HepG2 (cell line): ENCODE data around the gene SAMD10. TPM values are rescaled to one million over a fixed set of nuclear protein-coding genes. Genes with fewer than 3 reads are reported as not detected.

Experiments
- EED ChIP-seq: sonication (generic); formaldehyde crosslinking; IDR thresholded peaks from 2 replicates; pipeline ENCODE4 v1.5.0; 2020; ENCODE audit warnings: mild to moderate bottlenecking, missing genetic modification reagents
- FOXK2 ChIP-seq: fragments of 450-650 bp; IDR thresholded peaks from 2 replicates; pipeline ENCODE4 v1.6.1; 2016
- GABPA ChIP-seq, 2 experiments: IDR thresholded peaks; 2 replicates each; pipeline ENCODE4 v1.6.1; 2011 to 2016; ENCODE audit warnings: low read depth in 2 of 2, low read length in 1 of 2, missing biosample characterization in 1 of 2, missing genetic modification characterization in 1 of 2
- GPN1 ChIP-seq: sonication (generic); formaldehyde crosslinking; IDR thresholded peaks from 2 replicates; pipeline ENCODE4 v1.5.1; 2020; ENCODE audit warnings: missing genetic modification reagents, borderline replicate concordance
- HOXA9 ChIP-seq: sonication (generic); formaldehyde crosslinking; IDR thresholded peaks from 2 replicates; pipeline ENCODE4 v1.8.1; 2022; ENCODE audit warnings: missing genetic modification reagents, mild to moderate bottlenecking, moderate library complexity, borderline replicate concordance
- MLLT10 ChIP-seq: sonication (generic); formaldehyde crosslinking; IDR thresholded peaks from 2 replicates; pipeline ENCODE4 v1.4.0; 2020; ENCODE audit warnings: missing genetic modification reagents
- NBN ChIP-seq: fragments of 450-650 bp; conservative IDR thresholded peaks from 2 replicates; pipeline ENCODE4 v1.6.1; 2017
- NPAS2 ChIP-seq: sonication (generic); formaldehyde crosslinking; IDR thresholded peaks from 2 replicates; pipeline ENCODE4 v1.8.0; 2022; ENCODE audit warnings: mild to moderate bottlenecking, missing genetic modification reagents, borderline replicate concordance
- NR2F2 ChIP-seq: IDR thresholded peaks from 2 replicates; pipeline ENCODE4 v1.6.1; 2012; ENCODE audit warnings: low read depth, inconsistent platforms, borderline replicate concordance
- RBM22 ChIP-seq: fragments of 200-400 bp; formaldehyde crosslinking; optimal IDR thresholded peaks from 2 replicates; pipeline ENCODE3; 2017; ENCODE audit warnings: mild to moderate bottlenecking, low read length, moderate library complexity
- THAP8 ChIP-seq: sonication (generic); formaldehyde crosslinking; IDR thresholded peaks from 2 replicates; pipeline ENCODE4 v1.5.1; 2020; ENCODE audit warnings: missing genetic modification reagents, mild to moderate bottlenecking, borderline replicate concordance
- THRA ChIP-seq: sonication (generic); formaldehyde crosslinking; IDR thresholded peaks from 2 replicates; pipeline ENCODE4 v1.4.0; 2020; ENCODE audit warnings: missing genetic modification reagents, borderline replicate concordance
- TSC22D2 ChIP-seq: sonication (generic); formaldehyde crosslinking; IDR thresholded peaks from 2 replicates; pipeline ENCODE4 v1.5.1; 2020; ENCODE audit warnings: missing genetic modification reagents, mild to moderate bottlenecking, borderline replicate concordance
- ZMAT5 ChIP-seq: sonication (generic); formaldehyde crosslinking; IDR thresholded peaks from 2 replicates; pipeline ENCODE4 v1.5.0; 2020; ENCODE audit warnings: mild to moderate bottlenecking, low read depth, missing genetic modification reagents, borderline replicate concordance
- ZNF350 ChIP-seq: sonication (generic); formaldehyde crosslinking; IDR thresholded peaks from 2 replicates; pipeline ENCODE4 v1.4.0; 2020; ENCODE audit warnings: mild to moderate bottlenecking, low read depth, missing genetic modification reagents, borderline replicate concordance
- ZNF879 ChIP-seq: sonication (generic); formaldehyde crosslinking; IDR thresholded peaks from 2 replicates; pipeline ENCODE4 v1.8.1; 2023; ENCODE audit warnings: missing genetic modification reagents
- ZSCAN20 ChIP-seq: sonication (generic); formaldehyde crosslinking; IDR thresholded peaks from 2 replicates; pipeline ENCODE4 v1.4.0; 2020; ENCODE audit warnings: missing genetic modification reagents, mild to moderate bottlenecking, borderline replicate concordance
- polyA plus RNA-seq, 8 experiments: library from polyadenylated mRNA; depleted of rRNA in 3 of 8; stranded (reverse) in 7 of 8; unstranded in 1 of 8; fragments of >200 nt; fragmentation: Illumina TruSeq in 4 of 8; extraction: Trizol in 4 of 8; gene quantifications; 2 replicates each; pipeline versions ENCODE4 v1.2.1 to v1.2.3, GENCODE V29; 2011 to 2016; ENCODE audit warnings: low read depth in 4 of 8, missing spikeins in 1 of 8, mixed read lengths in 1 of 8; ENCODE audit not compliant: insufficient read depth in 1 of 8
- total RNA-seq, 5 experiments: library from RNA; depleted of rRNA; stranded (reverse); fragments of >200 nt; fragmentation: Illumina TruSeq; extraction: Trizol; gene quantifications; 2 replicates each; pipeline ENCODE4 v1.2.3, GENCODE V29; 2016; ENCODE audit warnings: low read depth in 1 of 5
- TF ChIP-seq, protein P1 (sequence below): sonication (generic); formaldehyde crosslinking; IDR thresholded peaks from 2 replicates; pipeline ENCODE4 v1.5.0; 2020; ENCODE audit warnings: mild to moderate bottlenecking, missing genetic modification reagents
- TF ChIP-seq, protein P2 (sequence below): IDR thresholded peaks from 2 replicates; pipeline ENCODE4 v1.6.1; 2018; ENCODE audit warnings: missing genetic modification reagents, mild to moderate bottlenecking, missing compliant biosample characterization
- TF ChIP-seq, protein P3 (sequence below): sonication (generic); formaldehyde crosslinking; IDR thresholded peaks from 2 replicates; pipeline ENCODE4 v1.8.1; 2023; ENCODE audit warnings: mild to moderate bottlenecking, moderate library complexity, missing genetic modification reagents
- TF ChIP-seq, protein P4 (sequence below): sonication (generic); formaldehyde crosslinking; IDR thresholded peaks from 2 replicates; pipeline ENCODE4 v1.4.0; 2020; ENCODE audit warnings: missing genetic modification reagents

The SAMD10 gene
- total and polyA plus RNA-seq, 2 of the 13 experiments (the other 11 are each of a cell fraction or from before 2014, with no cell fraction given), result 6.1 to 11.0 TPM

DNA sequence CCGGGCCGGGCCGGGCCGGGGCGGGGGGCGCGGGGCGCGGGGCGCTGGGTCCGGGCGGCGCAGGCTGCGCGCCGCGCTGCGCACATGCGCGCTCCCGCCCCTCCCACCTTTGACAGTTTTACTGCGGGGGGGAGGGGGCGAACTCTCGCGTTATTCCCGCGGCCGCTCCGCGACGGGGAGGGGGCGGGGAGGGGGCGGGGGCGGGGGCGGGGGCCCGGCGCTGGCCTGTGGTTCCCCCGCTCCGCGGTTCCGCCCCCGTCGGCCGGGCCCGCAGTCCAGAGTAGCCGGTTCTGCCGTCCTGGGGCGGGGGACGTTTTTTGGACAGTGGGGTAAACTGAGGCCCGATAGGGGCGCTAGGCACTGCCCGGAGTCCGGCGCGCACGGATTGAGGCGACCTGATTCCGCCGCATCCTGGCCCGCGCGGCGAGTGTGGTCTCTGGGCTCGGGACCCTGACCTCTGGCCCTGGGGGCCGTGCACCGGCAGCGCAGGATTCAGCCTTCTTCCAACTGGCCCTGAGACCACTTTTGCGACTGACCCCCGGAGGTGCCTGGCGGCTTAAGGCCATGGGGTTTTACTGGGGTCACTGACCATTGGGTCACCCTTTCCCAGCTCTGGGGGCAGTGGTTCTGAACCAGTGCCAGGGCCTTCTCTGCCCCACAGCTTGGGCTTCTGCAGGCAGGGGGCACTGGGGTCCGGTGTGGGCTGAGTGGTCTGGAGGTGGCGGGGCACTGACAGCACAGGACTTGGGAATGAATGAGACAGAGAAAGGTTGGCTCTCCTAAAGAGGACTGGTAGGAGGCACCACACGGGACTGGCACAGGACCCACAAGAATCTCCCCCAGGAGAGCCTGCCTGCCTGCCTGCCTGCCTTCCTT, 9.4 kb downstream of the SAMD10 start, which contains the start of gene ZNF512B (continued):
- TF ChIP-seq GABPA (IDR thresholded peaks at IDR 0.05; ENCODE audit: low read depth, low read length) (no peak), GABPA (CRISPR knock-in tag; IDR thresholded peaks at IDR 0.05; ENCODE audit: low read depth) (no peak), TSC22D2 (CRISPR knock-in tag) (no peak), GPN1 (no peak), NPAS2 (no peak), FOXK2 (no peak), EED (peak; percentile 91), THRA (CRISPR knock-in tag) (peak; percentile 13; the same call in 1 of the 2 replicates), ZNF879 (CRISPR knock-in tag) (no peak), NBN (no peak), RBM22 (no peak), ZMAT5 (CRISPR knock-in tag) (no peak), MLLT10 (no peak), THAP8 (CRISPR knock-in tag) (no peak), HOXA9 (CRISPR knock-in tag) (no peak), NR2F2 (peak; percentile 23; the same call in 1 of the 2 replicates), ZSCAN20 (CRISPR knock-in tag) (no peak), ZNF350 (CRISPR knock-in tag) (peak; percentile 60)
- TF ChIP-seq, protein P1, sequence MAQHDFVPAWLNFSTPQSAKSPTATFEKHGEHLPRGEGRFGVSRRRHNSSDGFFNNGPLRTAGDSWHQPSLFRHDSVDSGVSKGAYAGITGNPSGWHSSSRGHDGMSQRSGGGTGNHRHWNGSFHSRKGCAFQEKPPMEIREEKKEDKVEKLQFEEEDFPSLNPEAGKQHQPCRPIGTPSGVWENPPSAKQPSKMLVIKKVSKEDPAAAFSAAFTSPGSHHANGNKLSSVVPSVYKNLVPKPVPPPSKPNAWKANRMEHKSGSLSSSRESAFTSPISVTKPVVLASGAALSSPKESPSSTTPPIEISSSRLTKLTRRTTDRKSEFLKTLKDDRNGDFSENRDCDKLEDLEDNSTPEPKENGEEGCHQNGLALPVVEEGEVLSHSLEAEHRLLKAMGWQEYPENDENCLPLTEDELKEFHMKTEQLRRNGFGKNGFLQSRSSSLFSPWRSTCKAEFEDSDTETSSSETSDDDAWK (CRISPR knock-in tag), result no peak
- TF ChIP-seq, protein P2, sequence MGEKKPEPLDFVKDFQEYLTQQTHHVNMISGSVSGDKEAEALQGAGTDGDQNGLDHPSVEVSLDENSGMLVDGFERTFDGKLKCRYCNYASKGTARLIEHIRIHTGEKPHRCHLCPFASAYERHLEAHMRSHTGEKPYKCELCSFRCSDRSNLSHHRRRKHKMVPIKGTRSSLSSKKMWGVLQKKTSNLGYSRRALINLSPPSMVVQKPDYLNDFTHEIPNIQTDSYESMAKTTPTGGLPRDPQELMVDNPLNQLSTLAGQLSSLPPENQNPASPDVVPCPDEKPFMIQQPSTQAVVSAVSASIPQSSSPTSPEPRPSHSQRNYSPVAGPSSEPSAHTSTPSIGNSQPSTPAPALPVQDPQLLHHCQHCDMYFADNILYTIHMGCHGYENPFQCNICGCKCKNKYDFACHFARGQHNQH, result peak; percentile 66; the same call in 1 of the 2 replicates
- TF ChIP-seq, protein P3, sequence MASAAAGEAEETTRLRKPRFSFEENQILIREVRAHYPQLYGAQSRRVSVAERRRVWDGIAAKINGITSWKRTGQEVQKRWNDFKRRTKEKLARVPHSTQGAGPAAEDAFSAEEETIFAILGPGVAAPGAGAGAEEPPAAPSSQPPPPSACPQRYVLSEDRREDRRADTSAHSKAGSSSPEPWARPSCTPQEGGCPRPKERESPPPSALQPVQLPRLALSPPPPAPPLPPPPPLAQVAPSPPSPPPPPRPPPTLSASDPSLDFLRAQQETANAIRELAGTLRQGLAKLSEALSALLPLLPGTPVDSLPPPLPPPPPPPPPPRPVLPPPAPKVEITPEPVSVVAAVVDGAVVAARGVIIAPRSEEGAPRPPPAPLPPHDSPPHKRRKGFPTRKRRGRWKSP (CRISPR knock-in tag), result peak; percentile 64; the same call in 1 of the 2 replicates
- TF ChIP-seq, protein P4, sequence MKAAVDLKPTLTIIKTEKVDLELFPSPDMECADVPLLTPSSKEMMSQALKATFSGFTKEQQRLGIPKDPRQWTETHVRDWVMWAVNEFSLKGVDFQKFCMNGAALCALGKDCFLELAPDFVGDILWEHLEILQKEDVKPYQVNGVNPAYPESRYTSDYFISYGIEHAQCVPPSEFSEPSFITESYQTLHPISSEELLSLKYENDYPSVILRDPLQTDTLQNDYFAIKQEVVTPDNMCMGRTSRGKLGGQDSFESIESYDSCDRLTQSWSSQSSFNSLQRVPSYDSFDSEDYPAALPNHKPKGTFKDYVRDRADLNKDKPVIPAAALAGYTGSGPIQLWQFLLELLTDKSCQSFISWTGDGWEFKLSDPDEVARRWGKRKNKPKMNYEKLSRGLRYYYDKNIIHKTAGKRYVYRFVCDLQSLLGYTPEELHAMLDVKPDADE (CRISPR knock-in tag), result peak; percentile 8; the same call in 1 of the 2 replicates
